Activated naive CD8-positive, alpha-beta T cell treated with anti-CD3 and anti-CD28 coated beads, Interleukin-2, amount 50 U/mL, for 16 hours (primary cell): ENCODE measurements around the gene PLSCR3.

Experiments used
- DNase-seq: peaks from one replicate; pipeline ENCODE4 v3.0.0-alpha.2; 2020; ENCODE audit warnings: low read depth, low spot score

The PLSCR3 gene

DNA sequence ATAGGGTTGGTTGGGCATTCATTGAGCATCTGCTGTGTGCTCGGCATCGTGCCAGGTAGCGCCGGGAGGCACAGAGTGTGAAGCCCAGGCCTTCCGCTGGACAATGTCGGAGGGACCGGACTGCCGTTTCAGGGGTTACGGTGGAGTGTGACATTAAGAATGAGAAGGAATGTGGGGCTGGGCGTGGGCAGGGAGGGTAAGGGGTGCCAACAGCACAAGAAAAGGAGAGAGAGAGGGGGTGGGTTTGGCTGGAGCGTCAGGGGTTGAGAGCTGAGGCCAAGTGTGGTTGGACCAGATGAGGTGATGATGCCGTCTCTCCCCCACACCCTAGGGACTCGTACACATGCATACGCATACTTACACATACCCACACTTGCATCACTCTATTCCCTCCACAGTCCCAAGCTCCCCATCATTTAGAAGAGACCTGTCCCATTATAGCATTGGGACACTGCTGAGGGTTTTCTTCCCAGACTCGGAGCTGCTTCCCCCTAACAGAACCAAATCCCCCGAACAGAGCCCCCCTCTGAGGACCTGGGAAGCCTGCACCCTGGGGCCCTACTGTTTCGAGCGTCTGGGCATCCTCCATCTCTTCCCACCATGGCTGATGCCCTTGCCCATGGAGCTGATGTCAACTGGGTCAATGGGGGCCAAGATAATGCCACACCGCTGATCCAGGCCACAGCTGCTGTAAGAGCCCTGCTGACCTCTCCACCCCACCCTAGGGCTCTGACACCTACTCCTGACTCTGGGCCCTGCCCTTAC, 45.7 kb downstream of the PLSCR3 start:
- DNase-seq = no peak

DNA sequence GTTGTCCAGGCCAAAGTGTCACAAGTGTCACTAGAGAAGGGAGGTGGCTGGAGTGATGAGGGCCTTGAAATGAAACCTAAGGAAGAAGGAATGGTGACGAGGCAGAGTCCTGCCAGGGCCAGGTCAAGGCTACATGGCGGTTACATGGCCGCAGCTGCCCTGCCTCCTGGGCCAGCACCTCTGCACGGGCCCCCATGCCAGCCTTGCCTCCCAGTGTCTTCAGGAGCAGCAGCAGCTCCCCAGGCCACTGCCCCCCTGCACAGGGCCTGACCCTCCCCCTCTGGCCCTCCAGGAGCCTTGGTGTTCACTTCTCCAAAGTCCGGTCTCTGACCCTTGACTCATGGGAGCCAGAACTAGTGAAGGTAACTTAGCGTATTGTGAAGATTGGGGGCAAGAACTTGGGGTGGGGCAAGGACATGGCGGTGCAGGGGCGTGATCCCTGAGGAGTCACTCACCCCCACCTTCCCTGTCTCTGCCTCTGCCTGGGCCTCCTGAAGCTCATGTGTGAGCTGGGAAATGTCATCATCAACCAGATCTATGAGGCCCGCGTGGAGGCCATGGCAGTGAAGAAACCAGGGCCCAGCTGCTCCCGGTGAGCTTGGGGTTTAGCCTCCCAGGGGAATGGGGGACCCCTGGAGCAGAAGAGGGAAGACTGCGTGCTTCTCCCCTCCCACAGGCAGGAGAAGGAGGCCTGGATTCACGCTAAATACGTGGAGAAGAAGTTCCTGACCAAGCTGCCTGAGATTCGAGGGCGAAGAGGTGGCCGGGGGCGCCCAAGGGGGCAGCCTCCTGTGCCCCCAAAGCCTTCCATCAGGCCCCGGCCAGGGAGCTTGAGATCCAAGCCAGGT, 46.5 kb downstream of the PLSCR3 start:
- no peak for DNase-seq

DNA sequence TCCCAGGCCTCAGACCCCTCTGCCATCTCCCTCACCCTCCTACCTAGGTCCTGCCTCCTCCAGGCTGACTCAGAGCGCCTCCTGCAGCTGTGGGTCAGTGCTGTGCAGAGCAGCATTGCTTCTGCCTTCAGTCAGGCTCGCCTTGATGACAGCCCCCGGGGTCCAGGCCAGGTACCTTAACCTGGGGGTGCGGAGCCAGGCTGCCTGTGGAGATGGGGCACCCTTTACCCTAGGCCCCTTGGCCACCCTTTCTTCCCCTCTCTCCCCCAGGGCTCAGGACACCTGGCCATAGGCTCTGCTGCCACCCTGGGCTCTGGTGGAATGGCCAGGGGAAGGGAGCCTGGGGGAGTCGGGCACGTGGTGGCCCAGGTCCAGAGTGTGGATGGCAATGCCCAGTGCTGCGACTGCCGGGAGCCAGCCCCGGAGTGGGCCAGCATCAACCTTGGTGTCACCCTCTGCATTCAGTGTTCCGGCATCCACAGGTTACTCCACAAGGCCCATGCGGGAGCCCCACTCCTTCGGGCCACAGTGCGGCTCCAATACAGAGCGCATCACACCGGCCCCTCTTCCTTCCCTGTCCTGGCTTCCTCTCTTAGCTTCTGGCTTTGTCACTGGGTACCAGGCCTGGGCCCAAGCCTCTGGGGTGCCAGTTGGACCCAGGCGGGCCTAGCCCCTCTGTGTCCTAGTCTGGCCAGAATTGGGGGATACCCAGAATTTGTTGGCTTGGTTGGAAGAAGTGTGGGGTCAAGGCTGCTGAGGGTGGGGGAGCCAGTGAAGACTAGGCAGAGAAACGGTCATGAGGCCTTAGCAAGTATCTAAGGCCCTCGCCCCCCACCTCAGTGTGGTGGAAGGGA, 47.3 kb downstream of the PLSCR3 start:
- no peak for DNase-seq

DNA sequence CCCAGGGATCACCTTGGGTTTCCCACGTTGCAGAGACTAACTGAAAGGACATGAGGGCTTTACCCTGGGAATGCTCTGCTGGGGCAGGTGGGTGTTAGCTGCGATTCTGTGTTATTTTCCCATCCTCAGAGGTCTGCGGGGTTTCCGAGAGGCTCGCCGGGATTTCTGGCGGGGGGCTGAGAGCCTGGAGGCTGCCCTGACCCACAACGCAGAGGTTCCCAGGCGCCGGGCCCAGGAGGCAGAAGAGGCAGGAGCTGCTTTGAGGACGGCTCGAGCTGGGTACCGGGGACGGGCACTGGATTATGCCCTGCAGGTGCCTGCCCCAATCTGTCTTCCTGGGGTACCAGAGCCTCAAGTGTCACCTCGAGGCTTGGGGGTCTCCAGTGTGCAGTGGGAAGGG, 51.1 kb downstream of the PLSCR3 start:
- no peak for DNase-seq

DNA sequence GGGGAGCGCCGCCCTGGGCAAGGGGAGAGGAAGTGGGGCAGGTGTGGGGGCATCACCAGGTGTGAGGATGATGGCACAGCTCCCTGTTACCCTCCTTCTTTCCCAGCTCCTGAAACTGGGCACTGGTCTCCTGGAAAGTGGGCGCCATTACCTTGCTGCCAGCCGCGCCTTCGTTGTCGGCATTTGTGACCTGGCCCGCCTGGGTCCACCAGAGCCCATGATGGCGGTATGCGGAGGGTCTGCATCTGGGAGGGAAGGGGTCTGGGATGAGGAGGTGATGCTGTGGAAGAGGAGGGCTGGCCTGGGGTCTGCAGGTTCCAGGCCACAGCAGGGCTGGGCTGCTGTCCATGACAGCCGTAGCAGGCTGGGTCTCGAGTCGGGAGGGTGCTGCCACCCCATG, 52.5 kb downstream of the PLSCR3 start:
- DNase-seq = no peak

DNA sequence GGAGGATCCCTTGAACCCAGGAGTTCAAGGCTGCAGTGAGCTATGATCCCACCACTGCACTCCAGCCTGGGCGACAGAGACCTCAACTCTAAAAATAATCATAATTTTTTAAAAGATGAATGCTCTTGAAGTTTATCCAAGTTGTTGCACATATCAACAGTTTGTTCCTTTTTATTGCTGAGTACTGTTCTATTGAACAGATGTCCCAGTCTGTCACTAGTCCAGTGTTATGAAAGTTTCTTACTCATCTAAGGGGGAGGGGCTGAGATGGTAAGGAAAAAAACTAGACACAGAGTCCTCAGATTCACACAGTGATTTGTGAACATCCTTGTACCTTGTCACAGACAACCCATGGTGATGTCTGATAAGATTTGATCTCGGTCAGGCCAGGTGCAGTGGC, 54.1 kb downstream of the PLSCR3 start:
- no peak for DNase-seq
